GM12878 (cell line): ENCODE measurements around the gene PI4KB. TPM values are rescaled to one million over a fixed set of nuclear protein-coding genes. Genes with fewer than 3 reads are reported as not detected.

ENCODE experiments used
- ATAC-seq: fragments of 200-7000 bp; cut with Tn5 transposase; 3 replicates; pipeline ENCODE4 v1.9.1; 2020; ENCODE audit warnings: mild to moderate bottlenecking, moderate library complexity
- BruUV-seq: library from RNA; stranded (reverse); fragments of 400-500 nt; replicated peaks from 2 replicates; lab custom pipeline; 2021; lab: Mats Ljungman, UMichigan
- CTCF ChIA-PET: fragments of 300-600 bp; sonication (Branson Sonifier 250); formaldehyde crosslinking; extraction: SDS; loops from one replicate; lab custom pipeline; 2021; ENCODE audit warnings: inconsistent platforms; lab: Yijun Ruan, JAX
- POLR2A ChIA-PET: fragments of 350-600 bp; formaldehyde crosslinking; extraction: SDS; loops from one replicate; lab custom pipeline; 2021; ENCODE audit warnings: inconsistent platforms; lab: Charles Lee
- RAD21 ChIA-PET: fragments of 300-600 bp; sonication (Branson Sonifier 250); formaldehyde crosslinking; loops from one replicate; lab custom pipeline; 2023; ENCODE audit warnings: antibody characterized with exemption; ENCODE audit not compliant: unreplicated experiment; lab: Charles Lee
- SMC1A ChIA-PET: fragments of 300-600 bp; sonication (Branson Sonifier 250); formaldehyde crosslinking; loops from one replicate; lab custom pipeline; 2023; ENCODE audit not compliant: unreplicated experiment, uncharacterized antibody; lab: Charles Lee
- DNase-seq: peaks from one replicate; pipeline ENCODE4 v3.0.0-alpha.2; 2011; ENCODE audit warnings: low read depth, low spot score
- FAIRE-seq: peaks from 3 replicates; lab custom pipeline; 2011; peaks lifted over from hg19 to GRCh38; lab: Jason Lieb, UNC
- H2AFZ ChIP-seq: 2 replicates; pipeline ENCODE4 v1.6.0; 2011; ENCODE audit warnings: low read depth, low read length, control low read depth; ENCODE audit not compliant: control insufficient read depth
- H3K27ac ChIP-seq: 2 replicates; pipeline ENCODE4 v1.5.1; 2011; ENCODE audit warnings: control low read depth; ENCODE audit not compliant: control insufficient read depth, insufficient read depth
- H3K27me3 ChIP-seq, 2 experiments: replicated peaks in 1 of 2; 2 replicates each; pipeline versions ENCODE4 v1.6.0 to v1.6.1; 2011; ENCODE audit warnings: low read length in 1 of 2; ENCODE audit not compliant: control insufficient read depth in 2 of 2, insufficient read depth in 2 of 2
- H3K36me3 ChIP-seq, 2 experiments: 2 replicates each; pipeline ENCODE4 v1.5.1; 2011; ENCODE audit warnings: low read length in 1 of 2; ENCODE audit not compliant: control insufficient read depth in 2 of 2, insufficient read depth in 2 of 2
- H3K4me1 ChIP-seq: 2 replicates; pipeline ENCODE4 v1.6.1; 2011; ENCODE audit warnings: mild to moderate bottlenecking, low read length, moderate library complexity, mixed read lengths; ENCODE audit not compliant: control insufficient read depth, insufficient read depth
- H3K4me2 ChIP-seq: 2 replicates; pipeline ENCODE4 v1.6.0; 2011; ENCODE audit warnings: control low read depth; ENCODE audit not compliant: control insufficient read depth, insufficient read depth
- H3K4me3 ChIP-seq: fragments of 200-600 bp; sonication (generic); 2 replicates; pipeline ENCODE4 v1.5.1; 2016
- H3K79me2 ChIP-seq: 2 replicates; pipeline ENCODE4 v1.6.0; 2011; ENCODE audit warnings: low read length; ENCODE audit not compliant: control insufficient read depth, insufficient read depth
- H3K9ac ChIP-seq: 2 replicates; pipeline ENCODE4 v1.8.0; 2011; ENCODE audit warnings: low read length, control low read depth, mixed read lengths; ENCODE audit not compliant: control insufficient read depth, insufficient read depth
- H3K9me3 ChIP-seq: replicated peaks from 3 replicates; pipeline ENCODE4 v1.5.1; 2011; ENCODE audit warnings: mild to moderate bottlenecking, low read length; ENCODE audit not compliant: control insufficient read depth, insufficient read depth
- H4K20me1 ChIP-seq: 2 replicates; pipeline ENCODE4 v1.6.0; 2011; ENCODE audit not compliant: control insufficient read depth, insufficient read depth
- CEBPZ ChIP-seq: fragments of 150-350 bp; IDR thresholded peaks from 2 replicates; pipeline ENCODE4 v1.6.1; 2016; ENCODE audit warnings: low read depth, low read length
- MXI1 ChIP-seq: fragments of 150-350 bp; IDR thresholded peaks from 2 replicates; pipeline ENCODE4 v1.6.1; 2011; ENCODE audit warnings: low read depth, mild to moderate bottlenecking, inconsistent platforms, low read length, improper control_type of control experiment
- MYC ChIP-seq: IDR thresholded peaks from 2 replicates; pipeline ENCODE4 v1.6.1; 2011; ENCODE audit warnings: mild to moderate bottlenecking, low read length, moderate library complexity, inconsistent platforms; ENCODE audit not compliant: insufficient read depth, insufficient replicate concordance, insufficient read length, severe bottlenecking
- NBN ChIP-seq: fragments of 450-650 bp; IDR thresholded peaks from 2 replicates; pipeline ENCODE4 v1.6.1; 2016
- PAX8 ChIP-seq: fragments of 450-650 bp; IDR thresholded peaks from 2 replicates; pipeline ENCODE4 v1.6.1; 2017; ENCODE audit warnings: mild to moderate bottlenecking, moderate library complexity
- RAD21 ChIP-seq: IDR thresholded peaks from 2 replicates; pipeline ENCODE4 v1.6.1; 2011; ENCODE audit warnings: mild to moderate bottlenecking, low read depth, low read length, moderate library complexity; ENCODE audit not compliant: insufficient read depth
- REST ChIP-seq: IDR thresholded peaks from 2 replicates; pipeline ENCODE4 v1.6.1; 2012; ENCODE audit warnings: mild to moderate bottlenecking, low read depth, low read length
- ZBTB11 ChIP-seq: fragments of 450-650 bp; formaldehyde crosslinking; IDR thresholded peaks from 2 replicates; pipeline ENCODE4 v1.5.0; 2022; ENCODE audit warnings: mild to moderate bottlenecking, missing genetic modification characterization
- WGBS: methylation state at CpG from one replicate; pipeline ENCODE4 v1.1.6; 2016; ENCODE audit warnings: low lambda C conversion rate; ENCODE audit not compliant: insufficient replicate concordance, insufficient coverage; ENCODE audit errors: missing lambda C conversion rate; 5-methylcytosine and 5-hydroxymethylcytosine counted together
- in situ Hi-C: fragments of 300-500 bp; cut with MboI; formaldehyde crosslinking; loops from 9 replicates; pipeline ENCODE4 v1.14.3; 2018; ENCODE audit warnings: mixed read lengths
- intact Hi-C: fragments of 100-400 bp; cut with micrococcal nuclease; formaldehyde crosslinking; loops from one replicate; pipeline ENCODE4 v1.14.2; 2022; ENCODE audit not compliant: unreplicated experiment
- polyA plus RNA-seq, 11 experiments: library from polyadenylated mRNA; depleted of rRNA in 4 of 11; unstranded in 6 of 11; stranded (reverse) in 5 of 11; fragments of >200 nt; fragmentation: Nextera tagmentation in 4 of 11; fragmentation: Illumina TruSeq in 1 of 11; extraction: Ambion mirVana in 4 of 11; extraction: Trizol in 1 of 11; gene quantifications; 1 replicate in 1 of 11; 2 replicates in 10 of 11; pipeline versions ENCODE4 v1.2.1 to v1.2.3, GENCODE V29; 2011 to 2016; ENCODE audit warnings: inconsistent platforms in 2 of 11, missing spikeins in 2 of 11, low read depth in 1 of 11
- total RNA-seq, 4 experiments: library from RNA; depleted of rRNA in 3 of 4; stranded (reverse); fragments of >200 nt in 3 of 4; fragmentation: Illumina TruSeq in 1 of 4; extraction: Trizol in 1 of 4; gene quantifications; 2 replicates each; pipeline versions ENCODE4 v1.2.1 to v1.2.3, GENCODE V29; 2013 to 2021

PI4KB gene
- total and polyA plus RNA-seq, 10 of the 15 experiments (the other 5 are each of a cell fraction or from before 2014, with no cell fraction given), result 3.3 to 88.3 (median 51.7) TPM

GRCh38 chr1:151315565-151316235, 11.5 kb downstream of the PI4KB start (continued):
- TF ChIP-seq CEBPZ, result no peak
- TF ChIP-seq RAD21, result no peak
- no peak for TF ChIP-seq MYC

DNA sequence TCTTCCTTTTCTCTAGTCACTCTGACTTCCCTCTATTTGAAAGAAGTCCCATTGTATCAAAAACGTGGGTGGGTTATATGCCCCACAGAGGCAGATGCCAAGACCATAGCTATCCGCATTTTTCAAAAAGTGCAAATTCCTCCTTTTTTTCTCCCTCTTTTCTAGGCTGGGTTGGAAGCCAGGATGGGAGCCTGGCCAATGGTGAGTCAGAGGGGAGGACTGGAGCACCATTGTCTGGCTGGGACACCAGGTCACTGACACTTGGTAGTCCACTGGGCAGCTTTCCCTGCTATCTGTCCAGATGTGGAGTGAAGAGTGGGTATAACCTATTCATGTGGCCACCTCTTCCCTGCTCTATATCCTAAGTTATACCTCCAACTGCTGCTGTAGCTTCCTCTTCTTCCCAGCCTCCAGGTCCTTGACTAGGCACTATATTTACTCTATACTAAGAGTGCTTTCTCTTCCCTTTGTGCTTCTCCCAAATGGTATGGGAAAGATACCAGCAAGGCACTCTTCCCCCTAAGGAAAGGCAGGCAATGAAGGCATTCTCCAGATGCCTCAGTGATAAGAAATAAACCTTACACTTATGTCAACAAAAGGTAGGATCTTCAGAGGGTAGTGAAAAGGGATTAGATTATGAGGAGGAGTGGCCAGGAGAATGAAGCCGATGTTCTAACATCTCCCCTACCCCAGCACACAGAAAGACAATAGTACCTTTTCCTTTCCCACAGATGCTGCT, 12.9 kb downstream of the PI4KB start:
- BruUV-seq, result no TSS peak
- Histone ChIP-seq H2AFZ (no peak overlapping the region), H3K27ac (no peak overlapping the region), H4K20me1 (0 out of 2 replicates have a peak, but pooled peaks cover 2% of the 10 kb centered on the region), H3K27me3 (no peaks in the 10 kb centered on the region), H3K79me2 (no peaks in the 10 kb centered on the region), H3K4me2 (no peak overlapping the region), H3K4me1 (no peaks in the 10 kb centered on the region), H3K4me3 (no peak overlapping the region), H3K36me3 (peaks cover 10 to 40% of the 10 kb centered on the region in 2 experiments), H3K9me3 (no peaks in the 10 kb centered on the region), H3K9ac (no peak overlapping the region)
- ATAC-seq, result no peak
- DNase-seq, result no peak
- RAD21 ChIA-PET, result interaction anchor here (1.8 kb wide), 1 partner anchor 26 kb away, joined by 4 read pairs; no protein-coding TSS in a partner anchor
- POLR2A ChIA-PET, result interaction anchor here (0.5 to 0.9 kb wide), 3 partner anchors 18 to 463 kb away, joined by 3 to 6 read pairs (median 5); no protein-coding TSS in a partner anchor
- CTCF ChIA-PET, result interaction anchor here (0.7 to 2.8 kb wide), 2 partner anchors 13 to 26 kb away, joined by 3 to 10 read pairs; no protein-coding TSS in a partner anchor
- 68% methylated on average over 3 of the region's 3 CpGs for WGBS
- in situ Hi-C loops (no loop called here), intact Hi-C loops (no loop called here)
- SMC1A ChIA-PET, result interaction anchor here (0.8 to 2.3 kb wide), 3 partner anchors 13 to 85 kb away, joined by 3 to 12 read pairs (median 4); partner anchors contain the start of genes PI4KB and PSMB4
- no peak for FAIRE-seq
- TF ChIP-seq MXI1, result no peak
- TF ChIP-seq REST, result no peak
- no peak for TF ChIP-seq ZBTB11 (CRISPR knock-in tag)
- TF ChIP-seq PAX8, result no peak
- no peak for TF ChIP-seq NBN
